A549 (cell line): Measurements from ENCODE around the gene TNN.

Experiments used
- ESRRA ChIP-seq: fragments of 150-350 bp; IDR thresholded peaks from 2 replicates; pipeline ENCODE4 v1.6.1; 2014; ENCODE audit warnings: mild to moderate bottlenecking, low read length, borderline replicate concordance
- GATA3 ChIP-seq: IDR thresholded peaks from 2 replicates; pipeline ENCODE4 v1.6.1; 2012; ENCODE audit warnings: borderline replicate concordance
- POLR2A ChIP-seq: IDR thresholded peaks from 2 replicates; pipeline ENCODE4 v1.6.1; 2012; ENCODE audit warnings: mild to moderate bottlenecking, low read length
- TFCP2L1 ChIP-seq: fragments of 250-450 bp; sonication (Bioruptor Pico); IDR thresholded peaks from 2 replicates; pipeline ENCODE4 v1.5.0; 2021; ENCODE audit warnings: mild to moderate bottlenecking
- ZNF302 ChIP-seq: fragments of 250-450 bp; sonication (Bioruptor Pico); IDR thresholded peaks from 2 replicates; pipeline ENCODE4 v1.9.0; 2021; ENCODE audit warnings: inconsistent platforms, mild to moderate bottlenecking, moderate library complexity
- TF ChIP-seq, protein P1 (sequence below): fragments of >200 bp; sonication (Bioruptor Twin); formaldehyde crosslinking; IDR thresholded peaks from 3 replicates; pipeline ENCODE4 v1.5.1; 2016
- TF ChIP-seq, protein P2 (sequence below): IDR thresholded peaks from 2 replicates; pipeline ENCODE4 v1.6.1; 2012

DNA sequence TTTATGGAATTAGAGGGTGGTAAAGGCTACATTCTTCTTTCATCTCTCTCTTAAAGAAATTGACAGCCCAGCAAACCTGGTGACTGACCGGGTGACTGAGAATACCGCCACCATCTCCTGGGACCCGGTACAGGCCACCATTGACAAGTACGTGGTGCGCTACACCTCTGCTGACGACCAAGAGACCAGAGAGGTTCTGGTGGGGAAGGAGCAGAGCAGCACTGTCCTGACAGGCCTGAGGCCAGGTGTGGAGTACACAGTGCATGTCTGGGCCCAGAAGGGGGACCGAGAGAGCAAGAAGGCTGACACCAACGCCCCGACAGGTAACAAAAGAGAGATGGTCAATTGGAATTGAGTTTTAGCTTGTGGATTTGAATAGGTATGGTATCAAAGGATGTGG, 29.7 kb downstream of the TNN start:
- TF ChIP-seq ZNF302 (CRISPR knock-in tag) (no peak), TFCP2L1 (CRISPR knock-in tag) (no peak), ESRRA (no peak), POLR2A (no peak), GATA3 (no peak)
- TF ChIP-seq, protein P1, sequence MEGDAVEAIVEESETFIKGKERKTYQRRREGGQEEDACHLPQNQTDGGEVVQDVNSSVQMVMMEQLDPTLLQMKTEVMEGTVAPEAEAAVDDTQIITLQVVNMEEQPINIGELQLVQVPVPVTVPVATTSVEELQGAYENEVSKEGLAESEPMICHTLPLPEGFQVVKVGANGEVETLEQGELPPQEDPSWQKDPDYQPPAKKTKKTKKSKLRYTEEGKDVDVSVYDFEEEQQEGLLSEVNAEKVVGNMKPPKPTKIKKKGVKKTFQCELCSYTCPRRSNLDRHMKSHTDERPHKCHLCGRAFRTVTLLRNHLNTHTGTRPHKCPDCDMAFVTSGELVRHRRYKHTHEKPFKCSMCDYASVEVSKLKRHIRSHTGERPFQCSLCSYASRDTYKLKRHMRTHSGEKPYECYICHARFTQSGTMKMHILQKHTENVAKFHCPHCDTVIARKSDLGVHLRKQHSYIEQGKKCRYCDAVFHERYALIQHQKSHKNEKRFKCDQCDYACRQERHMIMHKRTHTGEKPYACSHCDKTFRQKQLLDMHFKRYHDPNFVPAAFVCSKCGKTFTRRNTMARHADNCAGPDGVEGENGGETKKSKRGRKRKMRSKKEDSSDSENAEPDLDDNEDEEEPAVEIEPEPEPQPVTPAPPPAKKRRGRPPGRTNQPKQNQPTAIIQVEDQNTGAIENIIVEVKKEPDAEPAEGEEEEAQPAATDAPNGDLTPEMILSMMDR = no peak
- TF ChIP-seq, protein P2, sequence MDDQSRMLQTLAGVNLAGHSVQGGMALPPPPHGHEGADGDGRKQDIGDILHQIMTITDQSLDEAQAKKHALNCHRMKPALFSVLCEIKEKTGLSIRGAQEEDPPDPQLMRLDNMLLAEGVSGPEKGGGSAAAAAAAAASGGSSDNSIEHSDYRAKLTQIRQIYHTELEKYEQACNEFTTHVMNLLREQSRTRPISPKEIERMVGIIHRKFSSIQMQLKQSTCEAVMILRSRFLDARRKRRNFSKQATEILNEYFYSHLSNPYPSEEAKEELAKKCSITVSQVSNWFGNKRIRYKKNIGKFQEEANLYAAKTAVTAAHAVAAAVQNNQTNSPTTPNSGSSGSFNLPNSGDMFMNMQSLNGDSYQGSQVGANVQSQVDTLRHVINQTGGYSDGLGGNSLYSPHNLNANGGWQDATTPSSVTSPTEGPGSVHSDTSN = no peak
